Measurements from ENCODE around the gene AQP11.
"Not testable (repeated sequence)": the region's sequence is repeated elsewhere in the genome, so short reads cannot be mapped to it uniquely, and the experiment has no call there.

AQP11 gene

DNA sequence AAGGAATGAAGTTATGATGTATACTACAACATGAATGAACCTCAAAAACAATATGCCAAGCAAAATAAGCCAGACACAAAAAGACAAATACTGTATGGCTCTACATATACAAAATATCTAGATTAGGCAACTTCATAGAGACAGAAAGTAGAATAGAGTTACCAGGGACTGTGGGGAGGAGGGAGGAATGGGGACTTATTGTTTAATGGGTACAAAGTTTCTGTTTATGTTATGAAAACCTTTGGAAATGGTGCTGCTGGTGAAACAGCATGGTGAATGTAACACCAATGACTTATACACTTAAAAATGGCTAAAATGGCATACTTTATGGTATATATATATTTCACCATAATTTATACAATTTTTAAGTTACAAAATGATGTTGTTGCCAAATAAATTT lies 4.1 kb downstream of the AQP11 start:
- DNase-seq: no peak

GRCh38 chr11:77596626-77597025 lies 6.9 kb downstream of the AQP11 start:
- DNase-seq: no peak

DNA sequence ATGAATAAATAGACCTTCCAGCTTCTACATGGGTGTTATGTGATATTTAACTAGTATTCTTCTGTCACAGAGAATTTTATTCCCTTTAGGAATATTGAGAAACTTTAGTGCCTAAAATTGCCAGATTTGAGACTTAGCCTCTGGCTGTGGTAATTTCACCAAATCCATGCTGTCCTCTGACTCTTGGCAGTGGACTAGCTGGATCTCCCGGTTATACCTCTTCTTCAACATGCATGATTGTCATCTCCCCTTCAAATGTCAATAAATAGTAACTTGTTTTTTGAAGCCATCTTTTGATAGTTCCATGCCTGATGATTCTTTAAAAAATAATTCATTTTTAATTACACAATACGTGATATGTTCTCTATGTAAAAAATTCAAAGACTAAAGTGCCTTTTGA lies 8.4 kb downstream of the AQP11 start:
- no peak for DNase-seq

GRCh38 chr11:77602381-77603088 lies 12.8 kb downstream of the AQP11 start:
- DNase-seq: no peak

DNA sequence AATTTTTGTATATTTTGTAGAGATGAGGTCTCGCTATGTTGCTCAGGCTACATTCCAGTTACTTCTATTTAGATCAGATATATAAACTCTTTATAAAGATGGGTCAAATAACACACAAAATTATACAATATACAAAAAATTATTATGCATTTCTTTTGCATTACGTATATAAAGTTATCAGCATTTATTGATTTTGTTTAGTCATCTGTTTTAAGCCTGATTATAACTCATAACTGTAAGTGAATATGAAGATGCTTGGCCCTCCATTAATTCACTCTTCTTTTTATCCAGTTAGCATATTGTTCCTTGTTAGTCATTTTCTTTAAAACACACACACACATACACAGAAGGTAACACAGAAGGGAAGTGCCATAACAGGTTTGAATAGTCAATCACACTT lies 14.5 kb downstream of the AQP11 start:
- no peak for DNase-seq

GRCh38 chr11:77609234-77609633 lies 19.5 kb downstream of the AQP11 start:
- DNase-seq: no peak

DNA sequence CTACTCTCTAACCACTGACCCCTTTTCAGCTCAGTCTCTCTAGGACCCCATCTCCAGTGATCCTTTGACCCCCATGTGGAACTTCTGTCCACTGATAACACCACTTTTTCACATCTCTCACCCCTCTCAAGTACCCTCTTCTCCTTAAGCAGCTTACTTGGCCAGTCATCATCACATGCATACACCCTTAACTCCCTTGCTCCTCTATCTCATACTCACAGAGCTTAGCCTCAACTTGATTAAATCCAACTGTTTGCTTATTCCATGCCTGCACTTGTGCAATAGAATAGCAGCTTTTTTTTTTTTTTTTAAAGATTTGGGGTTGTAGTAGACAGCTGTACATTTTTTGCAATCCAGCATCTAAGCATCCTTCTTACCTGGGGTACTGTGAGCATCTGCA lies 22.2 kb downstream of the AQP11 start:
- no peak for DNase-seq

- DNase-seq: no peak
Measured at GRCh38 chr11:77617892-77618291, 28.1 kb downstream of the AQP11 start.

GRCh38 chr11:77619576-77620198 lies 29.9 kb downstream of the AQP11 start:
- peak in 1 of 2 experiments; percentile 27 for DNase-seq

- no peak for DNase-seq
Measured at GRCh38 chr11:77630157-77630710, 40.5 kb downstream of the AQP11 start.

DNA sequence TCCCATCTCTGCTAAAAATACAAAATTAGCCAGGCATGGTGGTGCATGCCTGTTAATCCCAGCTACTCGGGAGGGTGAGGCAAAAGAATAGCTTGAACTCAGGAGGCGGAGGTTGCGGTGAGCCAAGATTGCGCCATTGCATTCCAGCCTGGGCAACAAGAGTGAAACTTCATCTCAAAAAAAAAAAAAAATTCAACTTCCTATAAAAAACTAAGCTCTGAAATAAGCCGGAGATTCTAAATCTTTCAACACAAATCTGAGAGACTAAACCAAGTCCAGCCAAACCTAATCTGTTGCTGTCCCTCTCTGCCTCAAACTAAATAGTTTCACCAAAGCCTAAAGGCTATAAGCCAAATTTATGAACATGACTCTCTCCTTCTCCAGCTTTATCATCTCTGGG lies 44.2 kb downstream of the AQP11 start:
- DNase-seq: not testable (repeated sequence)

DNA sequence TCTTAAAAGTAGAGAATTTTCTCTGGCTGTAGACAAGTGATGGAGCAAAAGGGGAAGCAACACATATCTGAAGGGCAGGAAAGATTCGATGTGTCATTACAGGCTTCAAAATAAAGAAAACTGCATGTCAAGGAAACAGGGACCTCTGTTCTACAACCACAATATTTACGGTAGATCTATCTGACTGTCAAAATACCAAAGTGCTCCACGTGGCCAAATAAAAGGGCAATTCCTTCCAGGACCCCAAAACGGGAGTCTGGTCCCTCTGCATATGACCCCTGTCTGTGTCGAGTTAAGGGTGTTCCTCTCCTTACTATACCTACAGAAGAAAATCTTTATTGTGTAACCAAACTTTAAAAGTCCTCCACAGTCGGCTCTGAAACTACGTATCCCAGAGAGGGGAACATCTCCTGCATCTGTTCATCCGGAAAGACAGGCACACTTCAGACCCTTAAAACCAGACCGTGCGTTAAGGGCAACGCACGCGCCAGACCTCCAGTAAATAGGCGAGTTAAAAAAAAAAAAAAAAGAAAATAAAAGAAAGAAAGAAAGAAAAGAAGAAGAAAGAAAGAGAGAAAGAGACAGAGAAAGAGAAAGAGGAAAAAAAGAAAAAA lies 47.1 kb downstream of the AQP11 start:
- no peak for DNase-seq

GRCh38 chr11:77637345-77638165 lies 47.8 kb downstream of the AQP11 start, which contains the start of gene CLNS1A:
TSS of gene CLNS1A (minus strand) at chr11:77637794. CDS start at chr11:77637714, 80 bp downstream.
- DNase-seq: peak; percentile 55 to 56

- DNase-seq: no peak
Measured at GRCh38 chr11:77642228-77642627, 52.5 kb downstream of the AQP11 start.

GRCh38 chr11:77644887-77645286 lies 55.1 kb downstream of the AQP11 start:
- DNase-seq: no peak

GRCh38 chr11:77647654-77648305 lies 58.0 kb downstream of the AQP11 start:
- no peak for DNase-seq

GRCh38 chr11:77650123-77650522 lies 60.4 kb downstream of the AQP11 start:
- no peak for DNase-seq

- no peak for DNase-seq
Measured at GRCh38 chr11:77654770-77655434, 65.1 kb downstream of the AQP11 start.

DNA sequence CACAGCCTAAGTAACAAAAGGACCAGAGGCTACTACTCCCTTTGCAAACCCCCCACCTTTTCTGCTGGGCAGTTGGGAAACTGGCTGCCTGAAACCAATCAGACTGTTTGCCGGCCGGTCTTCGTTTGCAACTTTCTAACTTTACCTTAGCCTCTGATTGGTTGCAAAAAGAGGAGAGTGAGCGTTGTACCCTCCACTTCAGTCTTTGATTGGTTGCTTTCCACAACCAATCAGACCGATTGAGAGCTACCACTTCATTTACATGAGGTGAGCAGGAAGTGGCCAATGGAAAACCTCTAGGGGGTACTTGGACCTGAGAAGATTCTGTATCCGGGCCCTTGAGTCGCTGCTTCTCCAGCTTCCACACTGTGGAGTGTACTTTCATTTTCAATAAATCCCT lies 66.6 kb downstream of the AQP11 start:
- DNase-seq: no peak

- no peak for DNase-seq
Measured at GRCh38 chr11:77658213-77659013, 68.7 kb downstream of the AQP11 start.

Data from cerebellar nuclear complex (tissue), 1 donor.